H1 (cell line): ENCODE data around the gene SLC5A12. TPM values are rescaled to one million over a fixed set of nuclear protein-coding genes. Genes with fewer than 3 reads are reported as not detected.

Experiments used
- CEBPB ChIP-seq: IDR thresholded peaks from 2 replicates; pipeline ENCODE4 v1.6.1; 2012; ENCODE audit warnings: low read depth, low read length
- HDAC2 ChIP-seq, 2 experiments: fragments of 300-600 bp in 1 of 2; sonication (generic) in 1 of 2; IDR thresholded peaks; 2 replicates each; pipeline ENCODE4 v1.6.1; 2011 to 2012; ENCODE audit warnings: low read depth in 2 of 2, low read length in 2 of 2, mild to moderate bottlenecking in 2 of 2, moderate library complexity in 2 of 2, borderline replicate concordance in 1 of 2, inconsistent platforms in 1 of 2
- polyA plus RNA-seq, 7 experiments: library from polyadenylated mRNA; depleted of rRNA in 3 of 7; stranded (reverse) in 5 of 7; unstranded in 2 of 7; fragments of >200 nt in 5 of 7; fragments of 200-250 nt in 2 of 7; gene quantifications; 1 replicate in 5 of 7; 2 replicates in 1 of 7; 4 replicates in 1 of 7; pipeline versions ENCODE4 v1.2.1 to v1.2.3, GENCODE V29; 2011 to 2013; ENCODE audit warnings: missing spikeins in 2 of 7, mixed read lengths in 2 of 7
- total RNA-seq: library from RNA; stranded (reverse); fragmentation: NEBNext Ultra II Directional; extraction: Animal tissue kit (Norgen Biotek cat#: 25700); gene quantifications from 2 replicates; pipeline ENCODE4 v1.2.1, GENCODE V29; 2021
- TF ChIP-seq, protein P1 (sequence below): IDR thresholded peaks from 2 replicates; pipeline ENCODE4 v1.6.1; 2011; ENCODE audit warnings: low read length, improper control_type of control experiment

The SLC5A12 gene
- total and polyA plus RNA-seq, 2 of the 8 experiments (the other 6 are each of a cell fraction or from before 2014, with no cell fraction given) = 1.3 to 1.4 TPM

GRCh38 chr11:26730414-26731083 is 8.7 kb upstream of the SLC5A12 start (continued):
- no peak for TF ChIP-seq CEBPB
- no peak for TF ChIP-seq HDAC2 (IDR thresholded peaks at IDR 0.05; ENCODE audit: borderline replicate concordance in 1 of 2, low read depth in 2 of 2, low read length in 2 of 2)
- TF ChIP-seq, protein P1, sequence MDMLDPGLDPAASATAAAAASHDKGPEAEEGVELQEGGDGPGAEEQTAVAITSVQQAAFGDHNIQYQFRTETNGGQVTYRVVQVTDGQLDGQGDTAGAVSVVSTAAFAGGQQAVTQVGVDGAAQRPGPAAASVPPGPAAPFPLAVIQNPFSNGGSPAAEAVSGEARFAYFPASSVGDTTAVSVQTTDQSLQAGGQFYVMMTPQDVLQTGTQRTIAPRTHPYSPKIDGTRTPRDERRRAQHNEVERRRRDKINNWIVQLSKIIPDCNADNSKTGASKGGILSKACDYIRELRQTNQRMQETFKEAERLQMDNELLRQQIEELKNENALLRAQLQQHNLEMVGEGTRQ = no peak
- TF ChIP-seq, all 59 proteins: peak for 0
